A549 (cell line): Measurements from ENCODE around the gene CFAP46.

Source experiments
- FOSL2 ChIP-seq, 2 experiments: fragments of 450-650 bp in 1 of 2; fragments of >200 bp in 1 of 2; sonication (Bioruptor Twin) in 1 of 2; formaldehyde crosslinking; IDR thresholded peaks; 2 replicates each; pipeline versions ENCODE4 v1.5.0 to v1.6.1; 2016 to 2020; ENCODE audit warnings: mild to moderate bottlenecking in 1 of 2, moderate library complexity in 1 of 2
- MAZ ChIP-seq: fragments of 150-350 bp; IDR thresholded peaks from 2 replicates; pipeline ENCODE4 v1.6.1; 2014; ENCODE audit warnings: antibody characterized with exemption, low read depth, low read length, borderline replicate concordance
- NPAS2 ChIP-seq: fragments of 250-450 bp; sonication (Bioruptor Pico); IDR thresholded peaks from 2 replicates; pipeline ENCODE4 v1.8.0; 2022; ENCODE audit warnings: mild to moderate bottlenecking, moderate library complexity, borderline replicate concordance
- PHF8 ChIP-seq: fragments of 200-600 bp; sonication (generic); IDR thresholded peaks from 2 replicates; pipeline ENCODE4 v1.6.1; 2016; ENCODE audit warnings: low read depth, mild to moderate bottlenecking, antibody characterized with exemption, moderate library complexity, borderline replicate concordance
- POLR2A ChIP-seq: IDR thresholded peaks from 2 replicates; pipeline ENCODE4 v1.6.1; 2012; ENCODE audit warnings: mild to moderate bottlenecking, low read length
- RFX5 ChIP-seq: fragments of 450-650 bp; IDR thresholded peaks from 2 replicates; pipeline ENCODE4 v1.7.1; 2014; ENCODE audit warnings: antibody characterized with exemption, mild to moderate bottlenecking, moderate library complexity
- RNF2 ChIP-seq: fragments of 200-600 bp; sonication (generic); IDR thresholded peaks from 2 replicates; pipeline ENCODE4 v1.6.1; 2016; ENCODE audit warnings: low read depth, mild to moderate bottlenecking, antibody characterized with exemption, moderate library complexity, borderline replicate concordance
- SMC3 ChIP-seq: fragments of >200 bp; sonication (Bioruptor Twin); formaldehyde crosslinking; IDR thresholded peaks from 3 replicates; pipeline ENCODE4 v1.6.1; 2018; ENCODE audit warnings: inconsistent platforms
- TF ChIP-seq, protein P1 (sequence below): fragments of >200 bp; sonication (Bioruptor Twin); formaldehyde crosslinking; IDR thresholded peaks from 3 replicates; pipeline ENCODE4 v1.5.1; 2016
- TF ChIP-seq, protein P2 (sequence below): fragments of 250-450 bp; sonication (Bioruptor Pico); IDR thresholded peaks from 2 replicates; pipeline ENCODE4 v1.5.0; 2021; ENCODE audit warnings: mild to moderate bottlenecking, moderate library complexity, borderline replicate concordance
- TF ChIP-seq, protein P3 (sequence below): fragments of 150-350 bp; IDR thresholded peaks from 2 replicates; pipeline ENCODE4 v1.6.1; 2014; ENCODE audit warnings: low read depth, mild to moderate bottlenecking, low read length
- TF ChIP-seq, protein P4 (sequence below): fragments of >200 bp; sonication (Bioruptor Twin); formaldehyde crosslinking; IDR thresholded peaks from 3 replicates; pipeline ENCODE4 v1.6.1; 2016
- TF ChIP-seq, protein P5 (sequence below): IDR thresholded peaks from 2 replicates; pipeline ENCODE4 v1.6.1; 2012

DNA sequence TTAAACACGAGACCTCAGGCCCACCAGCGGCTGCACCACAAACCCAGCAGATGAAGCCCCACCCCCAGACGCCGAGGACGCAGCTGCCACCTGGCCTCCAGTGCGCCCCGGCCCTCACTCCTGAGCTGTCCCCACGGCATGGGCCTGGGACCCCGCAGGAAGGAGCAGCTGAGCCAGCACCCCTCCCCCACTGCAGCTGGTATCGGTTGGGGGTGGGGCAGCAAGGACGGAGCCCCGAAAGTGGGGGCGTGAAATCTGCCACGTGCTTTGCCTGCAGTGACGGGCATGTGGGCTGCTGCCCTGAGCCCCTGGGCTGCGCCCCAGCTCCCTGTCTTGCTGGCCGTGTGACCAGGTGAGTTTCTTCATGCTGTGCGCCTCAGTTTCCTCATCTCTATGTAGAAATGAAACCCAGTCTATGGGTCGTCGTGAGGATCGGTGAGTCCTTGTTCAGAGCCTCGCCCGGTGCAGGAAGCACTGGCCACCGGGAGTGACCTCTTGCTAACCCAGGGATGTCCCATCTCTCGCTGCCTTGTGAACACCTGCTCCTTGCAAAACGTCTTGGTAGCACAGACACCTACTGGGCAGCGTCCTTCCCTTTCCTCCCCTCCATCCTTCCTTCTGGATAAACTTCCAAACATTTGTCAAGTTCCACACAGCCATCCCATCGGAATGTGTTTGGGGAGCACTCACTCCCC is 32.0 kb downstream of the CFAP46 start:
- TF ChIP-seq, protein P1, sequence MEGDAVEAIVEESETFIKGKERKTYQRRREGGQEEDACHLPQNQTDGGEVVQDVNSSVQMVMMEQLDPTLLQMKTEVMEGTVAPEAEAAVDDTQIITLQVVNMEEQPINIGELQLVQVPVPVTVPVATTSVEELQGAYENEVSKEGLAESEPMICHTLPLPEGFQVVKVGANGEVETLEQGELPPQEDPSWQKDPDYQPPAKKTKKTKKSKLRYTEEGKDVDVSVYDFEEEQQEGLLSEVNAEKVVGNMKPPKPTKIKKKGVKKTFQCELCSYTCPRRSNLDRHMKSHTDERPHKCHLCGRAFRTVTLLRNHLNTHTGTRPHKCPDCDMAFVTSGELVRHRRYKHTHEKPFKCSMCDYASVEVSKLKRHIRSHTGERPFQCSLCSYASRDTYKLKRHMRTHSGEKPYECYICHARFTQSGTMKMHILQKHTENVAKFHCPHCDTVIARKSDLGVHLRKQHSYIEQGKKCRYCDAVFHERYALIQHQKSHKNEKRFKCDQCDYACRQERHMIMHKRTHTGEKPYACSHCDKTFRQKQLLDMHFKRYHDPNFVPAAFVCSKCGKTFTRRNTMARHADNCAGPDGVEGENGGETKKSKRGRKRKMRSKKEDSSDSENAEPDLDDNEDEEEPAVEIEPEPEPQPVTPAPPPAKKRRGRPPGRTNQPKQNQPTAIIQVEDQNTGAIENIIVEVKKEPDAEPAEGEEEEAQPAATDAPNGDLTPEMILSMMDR, result no peak
- TF ChIP-seq RNF2 (no peak), FOSL2 (IDR thresholded peaks at IDR 0.05) (no peak), FOSL2 (CRISPR knock-in tag; IDR thresholded peaks at IDR 0.05) (no peak), SMC3 (no peak), RFX5 (no peak), NPAS2 (no peak), POLR2A (no peak), MAZ (no peak), PHF8 (no peak)
- TF ChIP-seq, protein P2, sequence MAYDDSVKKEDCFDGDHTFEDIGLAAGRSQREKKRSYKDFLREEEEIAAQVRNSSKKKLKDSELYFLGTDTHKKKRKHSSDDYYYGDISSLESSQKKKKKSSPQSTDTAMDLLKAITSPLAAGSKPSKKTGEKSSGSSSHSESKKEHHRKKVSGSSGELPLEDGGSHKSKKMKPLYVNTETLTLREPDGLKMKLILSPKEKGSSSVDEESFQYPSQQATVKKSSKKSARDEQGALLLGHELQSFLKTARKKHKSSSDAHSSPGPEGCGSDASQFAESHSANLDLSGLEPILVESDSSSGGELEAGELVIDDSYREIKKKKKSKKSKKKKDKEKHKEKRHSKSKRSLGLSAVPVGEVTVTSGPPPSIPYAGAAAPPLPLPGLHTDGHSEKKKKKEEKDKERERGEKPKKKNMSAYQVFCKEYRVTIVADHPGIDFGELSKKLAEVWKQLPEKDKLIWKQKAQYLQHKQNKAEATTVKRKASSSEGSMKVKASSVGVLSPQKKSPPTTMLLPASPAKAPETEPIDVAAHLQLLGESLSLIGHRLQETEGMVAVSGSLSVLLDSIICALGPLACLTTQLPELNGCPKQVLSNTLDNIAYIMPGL (CRISPR knock-in tag), result no peak
- TF ChIP-seq, protein P3, sequence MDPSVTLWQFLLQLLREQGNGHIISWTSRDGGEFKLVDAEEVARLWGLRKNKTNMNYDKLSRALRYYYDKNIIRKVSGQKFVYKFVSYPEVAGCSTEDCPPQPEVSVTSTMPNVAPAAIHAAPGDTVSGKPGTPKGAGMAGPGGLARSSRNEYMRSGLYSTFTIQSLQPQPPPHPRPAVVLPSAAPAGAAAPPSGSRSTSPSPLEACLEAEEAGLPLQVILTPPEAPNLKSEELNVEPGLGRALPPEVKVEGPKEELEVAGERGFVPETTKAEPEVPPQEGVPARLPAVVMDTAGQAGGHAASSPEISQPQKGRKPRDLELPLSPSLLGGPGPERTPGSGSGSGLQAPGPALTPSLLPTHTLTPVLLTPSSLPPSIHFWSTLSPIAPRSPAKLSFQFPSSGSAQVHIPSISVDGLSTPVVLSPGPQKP, result no peak
- TF ChIP-seq, protein P4, sequence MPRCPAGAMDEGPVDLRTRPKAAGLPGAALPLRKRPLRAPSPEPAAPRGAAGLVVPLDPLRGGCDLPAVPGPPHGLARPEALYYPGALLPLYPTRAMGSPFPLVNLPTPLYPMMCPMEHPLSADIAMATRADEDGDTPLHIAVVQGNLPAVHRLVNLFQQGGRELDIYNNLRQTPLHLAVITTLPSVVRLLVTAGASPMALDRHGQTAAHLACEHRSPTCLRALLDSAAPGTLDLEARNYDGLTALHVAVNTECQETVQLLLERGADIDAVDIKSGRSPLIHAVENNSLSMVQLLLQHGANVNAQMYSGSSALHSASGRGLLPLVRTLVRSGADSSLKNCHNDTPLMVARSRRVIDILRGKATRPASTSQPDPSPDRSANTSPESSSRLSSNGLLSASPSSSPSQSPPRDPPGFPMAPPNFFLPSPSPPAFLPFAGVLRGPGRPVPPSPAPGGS, result no peak
- TF ChIP-seq, protein P5, sequence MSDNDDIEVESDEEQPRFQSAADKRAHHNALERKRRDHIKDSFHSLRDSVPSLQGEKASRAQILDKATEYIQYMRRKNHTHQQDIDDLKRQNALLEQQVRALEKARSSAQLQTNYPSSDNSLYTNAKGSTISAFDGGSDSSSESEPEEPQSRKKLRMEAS, result no peak
